RWPE2 (cell line): ENCODE results near the gene ATG5.

ENCODE experiments used
- ATAC-seq: fragments of 200-7000 bp; cut with Tn5 transposase; 3 replicates; pipeline ENCODE4 v1.9.1; 2021; ENCODE audit warnings: low read depth
- DNase-seq: peaks from one replicate; pipeline ENCODE4 v3.0.0-alpha.2; 2020; ENCODE audit warnings: low spot score
- H3K27ac ChIP-seq: fragments of 450-650 bp; 2 replicates; pipeline ENCODE4 v1.5.1; 2017; ENCODE audit warnings: mild to moderate bottlenecking; ENCODE audit not compliant: poor library complexity, severe bottlenecking
- H3K27me3 ChIP-seq: fragments of 250-450 bp; sonication (Bioruptor Pico); 2 replicates; pipeline ENCODE4 v1.5.1; 2021; ENCODE audit warnings: mild to moderate bottlenecking, moderate library complexity; ENCODE audit not compliant: insufficient read depth, poor library complexity, severe bottlenecking
- H3K36me3 ChIP-seq: fragments of 250-450 bp; sonication (Bioruptor Pico); 2 replicates; pipeline ENCODE4 v1.5.1; 2020; ENCODE audit warnings: low read depth, mild to moderate bottlenecking, moderate library complexity
- H3K4me1 ChIP-seq: fragments of 250-450 bp; sonication (Bioruptor Pico); 2 replicates; pipeline ENCODE4 v1.5.1; 2021; ENCODE audit warnings: mild to moderate bottlenecking, moderate library complexity; ENCODE audit not compliant: insufficient read depth, poor library complexity, severe bottlenecking
- H3K4me3 ChIP-seq: fragments of 250-450 bp; sonication (Bioruptor Pico); 2 replicates; pipeline ENCODE4 v1.5.1; 2021; ENCODE audit warnings: mild to moderate bottlenecking, moderate library complexity; ENCODE audit not compliant: severe bottlenecking
- H3K9me3 ChIP-seq: fragments of 250-450 bp; sonication (Bioruptor Pico); 2 replicates; pipeline ENCODE4 v1.5.1; 2021; ENCODE audit warnings: mild to moderate bottlenecking, moderate library complexity; ENCODE audit not compliant: severe bottlenecking
- CTCF ChIP-seq: fragments of 450-650 bp; IDR thresholded peaks from one replicate; pipeline ENCODE4 v1.5.1; 2017; ENCODE audit warnings: mild to moderate bottlenecking, moderate library complexity; ENCODE audit not compliant: poor library complexity, severe bottlenecking

The ATG5 gene

GRCh38 chr6:106206905-106207304 is 118.7 kb downstream of the ATG5 start:
- Histone ChIP-seq H3K27me3 (no peaks in the 10 kb centered on the region), H3K27ac (no peak overlapping the region), H3K4me1 (no peaks in the 10 kb centered on the region), H3K4me3 (no peak overlapping the region), H3K9me3 (no peaks in the 10 kb centered on the region), H3K36me3 (peaks cover 4% of the 10 kb centered on the region)
- no peak for DNase-seq
- ATAC-seq, result no peak
- TF ChIP-seq CTCF, result no peak

GRCh38 chr6:106204961-106205360 is 120.6 kb downstream of the ATG5 start:
- Histone ChIP-seq H3K27ac (no peak overlapping the region), H3K4me3 (no peak overlapping the region), H3K9me3 (no peaks in the 10 kb centered on the region), H3K36me3 (peaks cover 19% of the 10 kb centered on the region), H3K4me1 (peaks cover 3% of the 10 kb centered on the region), H3K27me3 (no peaks in the 10 kb centered on the region)
- no peak for TF ChIP-seq CTCF
- no peak for ATAC-seq
- no peak for DNase-seq

GRCh38 chr6:106199998-106200397 is 125.6 kb downstream of the ATG5 start:
- TF ChIP-seq CTCF, result no peak
- ATAC-seq (peak; percentile 60), DNase-seq (no peak)
- peaks cover 27% of the 10 kb centered on the region for H3K4me1 ChIP-seq
- peaks cover 36% of the 10 kb centered on the region for H3K36me3 ChIP-seq
- no peaks in the 10 kb centered on the region for H3K27me3 ChIP-seq
- H3K27ac ChIP-seq, result peak overlapping the region; percentile 35
- H3K4me3 ChIP-seq, result no peak overlapping the region
- no peaks in the 10 kb centered on the region for H3K9me3 ChIP-seq

GRCh38 chr6:106199331-106199730 is 126.2 kb downstream of the ATG5 start:
- no peak overlapping the region for H3K4me3 ChIP-seq
- H3K27me3 ChIP-seq, result no peaks in the 10 kb centered on the region
- DNase-seq (no peak), ATAC-seq (no peak)
- H3K4me1 ChIP-seq, result peaks cover 31% of the 10 kb centered on the region
- H3K27ac ChIP-seq, result peak overlapping the region; percentile 35
- no peak for TF ChIP-seq CTCF
- peaks cover 36% of the 10 kb centered on the region for H3K36me3 ChIP-seq
- H3K9me3 ChIP-seq, result no peaks in the 10 kb centered on the region

GRCh38 chr6:106197441-106197840 is 128.1 kb downstream of the ATG5 start:
- DNase-seq (no peak), ATAC-seq (no peak)
- H3K27ac ChIP-seq, result peak overlapping the region; percentile 93
- peaks cover 43% of the 10 kb centered on the region for H3K36me3 ChIP-seq
- no peak overlapping the region for H3K4me3 ChIP-seq
- H3K27me3 ChIP-seq, result no peaks in the 10 kb centered on the region
- TF ChIP-seq CTCF, result no peak
- H3K4me1 ChIP-seq, result peaks cover 50% of the 10 kb centered on the region
- H3K9me3 ChIP-seq, result no peaks in the 10 kb centered on the region
